Stimulated activated CD4-positive, alpha-beta T cell treated with anti-CD3 and anti-CD28 coated beads, TNF-alpha, amount 100 ng/mL, for 24 hours (primary cell): Measurements from ENCODE around the gene SRCIN1.
"Not testable (repeated sequence)": the region's sequence is repeated elsewhere in the genome, so short reads cannot be mapped to it uniquely, and the experiment has no call there.

Experiments
- DNase-seq, 3 experiments: peaks; one replicate each; pipeline ENCODE4 v3.0.0-alpha.2; 2020; ENCODE audit warnings: low read depth in 3 of 3

Gene SRCIN1

DNA sequence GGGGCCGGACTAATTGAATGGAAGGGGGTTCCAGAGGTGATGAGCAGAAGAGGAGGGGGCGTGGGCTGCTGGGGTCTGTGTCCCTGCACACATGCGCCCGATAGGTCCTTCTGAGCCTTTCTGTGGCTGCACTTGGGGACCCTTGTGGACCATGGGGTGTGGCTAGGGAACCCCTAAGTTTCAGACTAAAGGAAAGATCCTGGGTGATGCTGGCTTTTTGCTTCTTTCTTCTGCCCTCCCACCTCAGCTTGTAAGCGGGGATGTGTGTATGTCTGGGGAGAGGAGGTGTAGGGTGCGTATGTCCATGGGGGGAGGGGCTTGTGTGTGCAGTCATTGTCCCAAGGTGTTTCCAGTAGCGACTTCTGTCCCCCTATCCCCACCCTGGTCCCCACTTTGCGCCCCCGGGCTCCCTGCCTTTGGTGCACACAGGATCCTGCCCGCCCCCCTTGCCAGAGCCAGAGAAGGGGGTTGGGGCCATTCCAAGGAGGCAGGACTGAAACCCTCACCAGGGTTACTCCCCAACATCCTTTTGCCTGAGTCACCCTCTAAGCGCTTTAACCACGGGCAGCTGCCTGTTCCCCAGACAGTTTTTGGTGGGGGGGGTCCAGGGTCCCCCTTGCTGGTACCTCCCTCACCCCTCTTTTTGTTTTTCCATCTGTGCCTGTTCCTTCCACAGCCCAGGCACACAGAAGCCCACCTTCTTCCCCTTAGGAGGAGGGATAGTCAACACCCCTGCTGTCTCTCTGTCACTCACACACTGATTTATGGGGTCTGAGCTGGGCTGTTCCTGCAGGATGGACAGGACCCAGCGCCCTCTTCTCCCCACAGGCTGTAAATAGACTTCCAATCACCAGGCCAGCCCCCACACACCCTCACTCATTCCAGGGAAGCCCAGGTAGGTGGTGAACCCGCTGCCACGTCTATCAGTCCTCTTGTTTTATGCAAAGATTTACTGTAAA is 94.3 kb downstream of the SRCIN1 start:
- no peak for DNase-seq

- DNase-seq: no peak
Observed at GRCh38 chr17:38510421-38511149, 95.2 kb downstream of the SRCIN1 start.

- DNase-seq: no peak
Observed at GRCh38 chr17:38509772-38510420, 95.9 kb downstream of the SRCIN1 start.

GRCh38 chr17:38508954-38509771 is 96.6 kb downstream of the SRCIN1 start:
- peak; percentile 52 to 81 (median 52) for DNase-seq

DNA sequence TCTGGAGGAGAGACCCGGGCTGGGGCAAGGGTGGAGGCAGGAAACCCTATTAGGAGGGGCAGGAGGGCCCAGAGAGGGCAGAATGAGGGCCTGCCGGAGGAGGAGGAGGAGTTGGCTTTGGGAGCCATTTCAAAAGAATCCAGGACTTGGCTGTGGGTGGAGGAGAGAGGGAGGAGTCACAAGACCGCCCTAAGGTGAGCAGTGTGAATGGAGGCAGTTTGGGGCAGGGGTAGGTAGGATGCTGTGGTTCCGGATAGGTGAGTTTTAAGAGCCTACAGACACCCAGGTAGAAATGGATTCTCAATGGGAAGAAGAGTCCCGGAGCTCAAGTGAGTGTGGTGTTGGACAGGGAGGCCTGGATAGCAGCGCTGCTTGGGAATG is 97.2 kb downstream of the SRCIN1 start:
- DNase-seq: no peak

DNA sequence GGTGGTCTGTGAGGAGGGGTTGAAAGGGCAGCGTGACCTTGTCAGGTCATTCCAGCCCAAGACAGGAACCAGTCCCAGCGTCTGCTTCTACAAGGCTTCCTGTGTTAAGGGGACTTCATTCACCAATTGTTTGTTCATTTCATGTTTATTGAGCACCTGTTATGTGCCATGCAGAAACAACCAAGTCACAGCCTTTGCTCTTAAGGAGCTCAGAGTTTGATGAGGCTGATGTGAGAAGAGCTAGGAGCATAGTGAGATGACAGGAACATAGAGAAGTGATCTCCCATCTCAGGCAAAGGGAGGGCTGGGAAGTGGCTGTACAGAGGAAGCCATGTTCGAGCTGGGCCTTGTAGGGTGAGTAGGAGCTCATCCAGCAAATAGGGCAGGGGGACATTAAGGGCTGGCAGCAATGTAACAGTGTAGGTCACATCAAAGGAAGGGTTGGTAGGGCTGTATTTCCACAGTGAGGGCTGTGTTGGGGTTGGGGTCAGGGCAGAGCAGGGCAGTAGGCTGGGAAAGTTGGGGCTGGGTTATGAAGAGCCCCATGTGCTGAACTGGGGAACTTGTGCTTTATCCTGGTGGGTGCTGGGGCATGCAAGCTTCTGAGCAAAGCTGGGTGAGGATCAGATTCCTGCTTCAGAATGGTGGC is 97.7 kb downstream of the SRCIN1 start:
- no peak for DNase-seq

DNA sequence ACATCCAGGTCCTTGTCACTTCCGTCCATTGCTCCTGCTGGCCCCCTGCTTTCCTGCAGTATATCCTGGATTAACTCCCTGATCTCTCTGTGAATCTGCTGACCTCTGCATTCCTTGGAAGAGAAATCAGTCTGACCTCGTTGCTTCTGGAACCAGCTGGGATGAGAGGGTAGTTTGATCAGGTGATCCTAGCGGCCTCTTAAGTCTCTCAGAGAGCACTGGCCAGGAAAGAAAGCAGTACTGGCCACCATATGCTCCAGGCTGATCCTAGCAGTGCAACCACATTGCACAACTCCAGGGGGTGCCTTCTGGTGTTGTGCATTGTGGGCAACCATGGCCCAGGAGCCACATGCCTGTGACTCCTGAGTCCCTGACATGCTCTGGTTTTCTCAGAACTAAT is 98.3 kb downstream of the SRCIN1 start:
- no peak for DNase-seq

DNA sequence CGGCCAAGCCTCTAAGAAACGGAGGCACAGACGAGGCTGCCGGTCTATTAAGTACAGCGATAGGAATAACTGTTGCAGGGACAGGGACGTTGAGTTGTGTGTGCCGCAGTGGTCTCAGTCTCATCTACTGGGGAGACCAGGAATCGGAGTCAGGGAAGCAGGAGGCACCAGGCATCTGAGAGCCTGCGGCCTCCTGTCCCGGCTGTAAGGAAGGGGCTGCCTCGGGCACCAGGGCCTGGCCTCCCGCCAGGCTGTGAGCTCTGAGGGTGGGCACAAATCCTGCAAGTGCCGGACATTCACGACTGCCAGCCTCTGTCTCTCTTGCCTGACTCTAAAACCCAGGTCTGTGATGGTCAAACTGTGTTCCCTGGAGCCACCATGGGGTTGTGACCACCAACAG is 101.5 kb downstream of the SRCIN1 start:
- DNase-seq: no peak

DNA sequence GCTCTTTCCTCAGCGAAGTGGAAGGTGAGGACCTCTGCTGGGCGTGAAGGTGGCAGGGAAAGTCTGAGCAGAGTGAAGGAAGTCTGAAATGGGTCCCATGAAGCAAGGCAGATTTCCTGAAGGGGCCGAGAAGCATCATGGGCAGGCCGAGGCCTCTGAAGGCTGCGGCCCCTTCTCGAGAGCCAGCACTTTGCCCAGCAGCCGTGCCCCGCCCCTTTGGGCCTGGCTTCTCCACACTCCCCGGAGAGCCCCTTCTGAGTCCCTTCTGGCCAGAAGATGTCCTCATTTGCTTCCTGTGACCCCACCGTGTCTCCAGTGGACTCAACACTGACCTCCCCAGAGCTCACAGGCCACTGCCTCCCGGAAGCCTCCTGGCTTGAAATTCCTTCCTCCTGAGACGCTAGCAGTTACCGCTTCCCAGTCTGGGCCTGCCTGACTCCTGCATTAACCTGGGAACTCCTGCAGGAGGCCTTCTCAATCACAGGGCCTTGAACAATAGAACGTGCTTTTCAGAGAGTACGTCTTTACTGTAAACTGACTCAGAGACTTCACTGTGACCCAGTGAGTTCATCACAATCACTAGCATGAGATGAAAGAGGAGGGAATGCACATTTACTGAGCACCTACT is 102.4 kb downstream of the SRCIN1 start:
- not testable (repeated sequence) for DNase-seq

- not testable (repeated sequence) for DNase-seq
Observed at GRCh38 chr17:38501718-38502117, 104.0 kb downstream of the SRCIN1 start.

- not testable (repeated sequence) for DNase-seq
Observed at GRCh38 chr17:38499230-38499629, 106.5 kb downstream of the SRCIN1 start.

GRCh38 chr17:38498353-38498752 is 107.4 kb downstream of the SRCIN1 start:
- DNase-seq: no peak

- DNase-seq: not testable (repeated sequence)
Observed at GRCh38 chr17:38497656-38498055, 108.1 kb downstream of the SRCIN1 start.

- DNase-seq: not testable (repeated sequence)
Observed at GRCh38 chr17:38494152-38494551, 111.6 kb downstream of the SRCIN1 start.

- DNase-seq: peak; percentile 86 to 95 (median 88)
Observed at GRCh38 chr17:38492067-38493040, 113.4 kb downstream of the SRCIN1 start.

GRCh38 chr17:38491346-38492066 is 114.2 kb downstream of the SRCIN1 start:
- not testable (repeated sequence) for DNase-seq

DNA sequence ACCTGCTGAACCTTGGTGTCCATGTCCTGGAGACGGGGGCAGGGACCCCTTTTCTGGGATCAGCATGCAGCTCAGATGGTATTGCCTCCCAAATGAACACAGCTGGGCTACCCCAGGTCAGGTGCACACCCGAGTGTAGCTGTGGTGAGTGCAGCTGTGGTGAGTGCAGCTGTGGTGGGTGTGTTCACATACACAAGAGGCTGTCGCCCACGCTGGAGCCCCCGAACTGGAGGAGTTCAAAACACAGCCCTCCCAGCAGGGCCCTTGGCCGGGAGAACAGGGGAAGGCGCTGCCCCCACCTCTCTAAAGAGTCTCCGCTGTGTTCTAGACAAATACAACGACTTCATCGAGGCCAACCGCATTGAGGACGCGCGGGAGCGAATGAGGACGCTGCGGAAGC is 116.0 kb downstream of the SRCIN1 start:
- not testable (repeated sequence) for DNase-seq

- peak in 2 of 3 experiments; percentile 11 to 26 for DNase-seq
Observed at GRCh38 chr17:38485681-38486298, 120.0 kb downstream of the SRCIN1 start.
